Natural killer cell (primary cell): Measurements from ENCODE around the gene CORIN. TPM values are rescaled to one million over a fixed set of nuclear protein-coding genes. Genes with fewer than 3 reads are reported as not detected.
"Not testable (repeated sequence)": the region's sequence is repeated elsewhere in the genome, so short reads cannot be mapped to it uniquely, and the experiment has no call there.

Source experiments
- ATAC-seq, 3 donors: fragments of 150-1000 bp in 2 of 3; fragments of 200-7000 bp in 1 of 3; cut with Tn5 transposase; 1 replicate in 1 of 3; 2 replicates in 2 of 3; pipeline ENCODE4 v1.10.0; 2021; ENCODE audit warnings: mild to moderate bottlenecking in 2 of 3, moderate library complexity in 2 of 3
- DNase-seq, 2 donors: peaks; one replicate each; pipeline versions ENCODE4 v3.0.0 to v3.0.0-alpha.2; 2013 to 2021; ENCODE audit warnings: mixed read lengths in 1 of 2
- H3K27ac ChIP-seq: one replicate; pipeline ENCODE4 v1.5.1; 2013; ENCODE audit warnings: mild to moderate bottlenecking, low read length
- H3K27me3 ChIP-seq: one replicate; pipeline ENCODE4 v1.6.1; 2013; ENCODE audit warnings: low read length; ENCODE audit not compliant: control insufficient read depth, insufficient read depth
- H3K36me3 ChIP-seq: one replicate; pipeline ENCODE4 v1.6.1; 2013; ENCODE audit warnings: low read length; ENCODE audit not compliant: control insufficient read depth, insufficient read depth
- H3K4me1 ChIP-seq: one replicate; pipeline ENCODE4 v1.6.1; 2013; ENCODE audit warnings: low read length; ENCODE audit not compliant: control insufficient read depth, insufficient read depth
- H3K4me3 ChIP-seq: one replicate; pipeline ENCODE4 v1.5.1; 2013; ENCODE audit warnings: low read length
- H3K9me3 ChIP-seq: one replicate; pipeline ENCODE4 v1.6.1; 2013; ENCODE audit warnings: low read length; ENCODE audit not compliant: control insufficient read depth, insufficient read depth
- H3K27ac Mint-ChIP-seq, 2 donors: one replicate each; pipeline ENCODE4 v1.8.0; 2022; ENCODE audit warnings: mild to moderate bottlenecking in 2 of 2, mixed read lengths in 2 of 2, moderate library complexity in 1 of 2
- H3K27me3 Mint-ChIP-seq, 2 donors: one replicate each; pipeline ENCODE4 v1.8.0; 2022; ENCODE audit warnings: low read depth in 2 of 2, mixed read lengths in 2 of 2
- H3K36me3 Mint-ChIP-seq: one replicate; pipeline ENCODE4 v1.8.0; 2022; ENCODE audit warnings: mixed read lengths
- H3K4me1 Mint-ChIP-seq, 2 donors: one replicate each; pipeline ENCODE4 v1.8.0; 2022; ENCODE audit warnings: mixed read lengths in 2 of 2
- H3K4me3 Mint-ChIP-seq: one replicate; pipeline ENCODE4 v1.8.0; 2022; ENCODE audit warnings: mild to moderate bottlenecking, moderate library complexity, mixed read lengths
- H3K9me3 Mint-ChIP-seq, 2 donors: one replicate each; pipeline ENCODE4 v1.8.0; 2022; ENCODE audit warnings: mixed read lengths in 2 of 2
- CTCF ChIP-seq: fragments of 200-600 bp; IDR thresholded peaks from one replicate; pipeline ENCODE4 v1.8.0; 2022; ENCODE audit warnings: antibody characterized with exemption
- WGBS: methylation state at CpG from one replicate; pipeline ENCODE4 v1.1.7; 2013; ENCODE audit warnings: missing lambda C conversion rate; ENCODE audit not compliant: insufficient coverage; 5-methylcytosine and 5-hydroxymethylcytosine counted together
- intact Hi-C: fragments of 100-400 bp; cut with micrococcal nuclease; formaldehyde crosslinking; loops from one replicate; pipeline ENCODE4 v1.14.2; 2022
- total RNA-seq, 4 donors: library from RNA; stranded (reverse); fragments of 120-200 nt in 1 of 4; gene quantifications; one replicate each; pipeline versions ENCODE4 v1.2.3 to v1.2.4, GENCODE V29; 2013 to 2022

Gene CORIN
- total RNA-seq, 3 donors from 2014 or later (not counting 1 experiment from before 2014, with no cell fraction given): 0.78 TPM; not detected in 2

DNA sequence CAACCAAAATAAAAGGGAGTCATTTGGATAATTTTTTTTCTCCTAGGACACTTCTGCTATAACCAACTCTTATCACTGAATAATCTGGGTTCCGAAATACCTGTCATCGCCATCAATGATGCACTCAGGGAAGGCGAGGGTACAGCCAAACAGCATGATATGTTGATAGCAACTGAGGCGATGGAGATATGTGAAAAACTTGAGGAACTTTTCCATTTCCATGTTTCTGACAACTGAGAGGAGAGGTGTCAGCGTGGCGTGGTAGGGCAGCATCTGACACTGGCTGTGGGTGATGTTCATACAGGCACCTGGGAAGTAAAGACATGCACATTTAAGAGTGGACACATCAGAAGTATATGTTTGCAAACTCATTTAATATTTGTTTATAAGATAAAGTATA is 74.6 kb downstream of the CORIN start:
- no peak overlapping the region for H3K27ac ChIP-seq
- H3K36me3 ChIP-seq: no peaks in the 10 kb centered on the region
- no peak for TF ChIP-seq CTCF
- Mint-ChIP-seq H3K27ac (no peak overlapping the region), H3K27me3 (peaks cover 11 to 44% of the 10 kb centered on the region in 2 donors), H3K36me3 (no peaks in the 10 kb centered on the region), H3K9me3 (no peaks in the 10 kb centered on the region), H3K4me1 (no peaks in the 10 kb centered on the region), H3K4me3 (no peak overlapping the region)
- intact Hi-C loops: no loop called here
- no peak overlapping the region for H3K4me3 ChIP-seq
- DNase-seq (no peak), ATAC-seq (no peak)
- no peaks in the 10 kb centered on the region for H3K4me1 ChIP-seq
- no peaks in the 10 kb centered on the region for H3K9me3 ChIP-seq
- 91% methylated on average over 6 of the region's 6 CpGs for WGBS
- no peaks in the 10 kb centered on the region for H3K27me3 ChIP-seq

- no peaks in the 10 kb centered on the region for H3K4me1 Mint-ChIP-seq
- Histone ChIP-seq H3K27ac (no peak overlapping the region), H3K27me3 (no peaks in the 10 kb centered on the region), H3K36me3 (no peaks in the 10 kb centered on the region), H3K4me1 (no peaks in the 10 kb centered on the region), H3K9me3 (no peaks in the 10 kb centered on the region), H3K4me3 (no peak overlapping the region)
- H3K4me3 Mint-ChIP-seq: no peak overlapping the region
- no peak for DNase-seq
- H3K9me3 Mint-ChIP-seq: no peaks in the 10 kb centered on the region
- TF ChIP-seq CTCF: no peak
- WGBS: 82% methylated on average over 2 of the region's 2 CpGs
- no peak for ATAC-seq
- peaks cover 7 to 38% of the 10 kb centered on the region in 2 donors for H3K27me3 Mint-ChIP-seq
- intact Hi-C loops: no loop called here
- H3K36me3 Mint-ChIP-seq: no peaks in the 10 kb centered on the region
- no peak overlapping the region for H3K27ac Mint-ChIP-seq
These were observed 75.2 kb downstream of the CORIN start for GRCh38 chr4:47762376-47763266.

GRCh38 chr4:47753316-47753715 is 84.6 kb downstream of the CORIN start:
- intact Hi-C loops: not testable (repeated sequence)

GRCh38 chr4:47752214-47752613 is 85.7 kb downstream of the CORIN start:
- no peak for ATAC-seq
- Mint-ChIP-seq H3K27me3 (peaks cover 19 to 32% of the 10 kb centered on the region in 2 donors), H3K4me3 (no peak overlapping the region), H3K9me3 (peaks cover 0 to 6% of the 10 kb centered on the region in 2 donors), H3K36me3 (peaks cover 12% of the 10 kb centered on the region), H3K4me1 (no peaks in the 10 kb centered on the region), H3K27ac (no peak overlapping the region)
- no peak overlapping the region for H3K27ac ChIP-seq
- H3K4me3 ChIP-seq: no peak overlapping the region
- WGBS: 98% methylated on average over 5 of the region's 5 CpGs
- no peaks in the 10 kb centered on the region for H3K27me3 ChIP-seq
- TF ChIP-seq CTCF: no peak
- H3K4me1 ChIP-seq: no peaks in the 10 kb centered on the region
- H3K36me3 ChIP-seq: no peaks in the 10 kb centered on the region
- no peak for DNase-seq
- intact Hi-C loops: no loop called here
- H3K9me3 ChIP-seq: peaks cover 2% of the 10 kb centered on the region

More at GRCh38 chr4:47753316-47753715, 84.6 kb downstream of the CORIN start:
- not testable (repeated sequence) for DNase-seq, H3K9me3 ChIP-seq, H3K27ac ChIP-seq, H3K27me3 ChIP-seq, H3K4me1 Mint-ChIP-seq, H3K4me3 ChIP-seq, H3K4me1 ChIP-seq, H3K4me3 Mint-ChIP-seq, H3K36me3 ChIP-seq, H3K27ac Mint-ChIP-seq, ATAC-seq, H3K9me3 Mint-ChIP-seq
- WGBS: 90% methylated on average over 9 of the region's 9 CpGs
- peaks cover 19 to 32% of the 10 kb centered on the region in 2 donors for H3K27me3 Mint-ChIP-seq
- peaks cover 12% of the 10 kb centered on the region for H3K36me3 Mint-ChIP-seq
